GM18868 (cell line): ENCODE measurements around the gene KCTD13.
"Not testable (repeated sequence)": the region's sequence is repeated elsewhere in the genome, so short reads cannot be mapped to it uniquely, and the experiment has no call there.

Experiments
- ATAC-seq: cut with Tn5 transposase; IDR thresholded peaks from one replicate; pipeline ENCODE4 v1.9.1; 2021; ENCODE audit warnings: mild to moderate bottlenecking, moderate library complexity; ENCODE audit not compliant: unreplicated experiment

The KCTD13 gene

DNA sequence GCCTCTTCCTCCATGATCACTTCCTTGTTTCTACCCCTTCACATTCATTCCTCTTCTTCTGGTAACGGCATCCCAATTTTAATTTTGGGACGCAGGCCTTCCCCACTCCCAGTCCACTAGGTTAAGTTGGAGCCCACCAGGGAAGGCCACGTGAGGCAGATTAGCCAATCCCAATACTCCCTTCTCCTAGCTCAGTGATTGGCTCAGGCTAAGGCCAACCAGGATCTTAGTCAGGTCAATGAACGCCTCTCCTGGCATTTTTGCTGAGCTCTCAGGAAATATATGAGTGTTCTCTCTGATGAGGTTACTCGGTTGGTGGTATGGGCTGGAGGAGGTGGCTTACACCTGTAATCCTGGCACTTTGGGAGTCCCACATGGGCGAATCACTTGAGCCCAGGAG is 42.0 kb downstream of the KCTD13 start:
- ATAC-seq: no peak

DNA sequence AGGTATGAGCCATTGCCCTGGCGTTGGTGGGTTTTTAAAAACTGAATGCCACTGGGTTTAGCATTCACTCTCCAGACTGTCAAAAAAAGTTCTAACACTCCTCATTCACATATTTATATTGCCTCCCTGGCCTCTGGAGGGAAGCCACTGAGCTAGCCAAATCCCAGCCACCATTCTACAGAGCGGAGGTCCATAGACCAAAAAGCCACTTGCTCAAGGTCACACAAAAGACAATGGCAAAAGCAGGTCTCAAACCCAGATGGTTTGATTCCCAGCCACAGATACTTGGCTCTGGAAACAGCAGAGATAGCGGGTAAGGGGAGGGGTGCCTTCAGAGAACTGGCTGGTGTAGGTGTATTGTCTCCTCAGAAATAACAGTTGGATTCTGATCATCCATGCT is 45.0 kb downstream of the KCTD13 start:
- ATAC-seq: no peak

DNA sequence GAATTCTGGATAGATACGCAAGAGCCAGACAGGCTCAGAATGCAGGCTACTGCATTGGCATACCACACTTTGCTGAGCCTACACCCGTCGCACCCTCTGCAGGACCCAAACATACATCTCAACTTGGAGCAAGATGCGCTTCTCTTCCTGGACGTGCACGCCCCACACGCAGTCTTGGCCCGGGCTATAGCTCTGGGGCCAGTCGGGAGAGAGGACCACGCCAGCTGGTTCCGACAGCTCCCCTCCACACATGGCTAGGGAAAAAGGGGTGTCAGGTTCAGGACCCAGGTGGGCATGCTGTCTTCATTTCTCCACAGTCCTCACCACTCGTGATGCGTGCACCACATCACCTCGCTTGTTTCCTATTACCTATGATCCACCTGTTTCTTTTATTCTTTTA is 47.9 kb downstream of the KCTD13 start:
- no peak for ATAC-seq

DNA sequence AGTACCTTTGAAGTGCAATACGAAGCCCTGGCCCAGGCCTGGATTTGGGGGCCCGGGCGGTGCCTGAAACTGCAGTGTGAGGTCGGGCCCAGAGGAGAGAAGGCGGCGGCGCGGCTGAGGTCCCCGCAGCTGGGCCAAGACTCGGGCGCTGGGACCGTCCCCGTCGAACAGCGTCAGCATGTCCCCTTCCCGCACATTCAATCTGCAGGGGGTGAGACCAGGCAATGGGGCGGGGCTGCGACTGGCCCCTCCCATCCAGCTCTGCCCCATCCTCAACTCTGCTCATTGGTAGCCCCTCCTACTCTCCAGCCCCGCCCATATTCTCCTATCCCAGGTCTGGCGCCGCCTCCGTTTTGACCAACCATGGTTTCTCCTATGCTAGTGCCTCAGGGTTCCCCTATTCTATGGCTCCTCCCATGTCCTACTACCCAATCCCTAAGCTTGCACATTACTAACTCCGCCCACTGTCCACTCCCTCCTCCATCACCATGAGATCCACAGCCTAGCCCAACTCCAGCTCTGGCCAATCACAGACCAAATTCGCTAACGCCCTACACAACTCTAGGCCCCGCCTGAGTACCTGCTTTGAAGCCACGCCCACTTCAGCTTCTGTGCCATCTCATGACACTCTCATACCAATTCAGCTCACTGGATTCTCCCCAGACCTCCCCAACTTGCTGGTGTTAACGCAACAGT is 48.6 kb downstream of the KCTD13 start:
- ATAC-seq: no peak

DNA sequence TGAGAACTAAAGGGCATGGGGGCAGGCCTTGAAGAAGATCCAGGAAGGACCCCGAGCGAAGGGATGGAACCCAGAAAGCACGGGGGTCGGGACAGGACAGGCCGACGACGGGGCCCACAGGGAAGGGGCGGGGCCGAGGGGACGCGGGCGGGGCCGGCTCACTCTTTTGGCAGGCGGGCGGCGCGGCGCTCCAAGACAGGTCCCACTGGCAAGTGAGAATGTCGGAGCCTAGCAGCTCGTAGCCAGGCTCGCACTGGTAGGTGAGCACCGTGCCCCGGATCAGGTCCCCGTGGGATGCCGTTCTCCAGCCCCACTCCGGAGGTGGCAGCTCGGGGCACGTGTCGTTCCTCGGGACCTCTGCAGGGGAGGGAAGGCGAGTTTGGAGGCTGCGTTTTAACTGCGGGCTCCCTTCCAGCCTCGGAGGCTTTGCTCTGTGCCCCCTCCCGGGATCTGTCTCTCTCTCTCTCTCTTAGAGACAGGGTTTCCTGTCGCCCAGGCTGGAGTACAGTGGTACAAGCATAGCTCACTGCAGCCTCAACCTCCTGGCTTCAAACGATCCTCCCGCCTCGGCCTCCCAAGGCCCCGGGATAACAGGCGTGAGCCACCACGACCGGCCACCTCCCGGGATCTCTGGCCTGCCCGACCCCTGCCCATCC is 49.3 kb downstream of the KCTD13 start:
- no peak for ATAC-seq

DNA sequence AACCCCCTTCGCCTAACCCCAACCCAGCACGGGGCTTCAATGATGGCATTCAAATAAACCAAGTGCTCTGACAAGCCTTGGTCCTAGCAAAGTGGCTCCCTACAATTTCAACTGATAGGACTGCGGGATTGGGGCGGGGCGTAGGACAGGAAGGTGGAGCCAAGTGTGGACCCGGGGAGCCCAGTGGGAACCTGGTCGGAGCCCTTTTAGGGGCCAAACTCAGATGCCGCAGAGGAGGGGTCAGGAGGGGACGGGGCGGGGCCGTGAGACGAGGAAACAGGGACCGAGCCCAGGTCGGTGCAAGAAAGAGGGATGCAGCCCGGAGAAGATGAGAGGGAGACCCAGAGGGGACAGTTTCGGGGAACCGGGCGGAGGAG is 49.8 kb downstream of the KCTD13 start:
- no peak for ATAC-seq

DNA sequence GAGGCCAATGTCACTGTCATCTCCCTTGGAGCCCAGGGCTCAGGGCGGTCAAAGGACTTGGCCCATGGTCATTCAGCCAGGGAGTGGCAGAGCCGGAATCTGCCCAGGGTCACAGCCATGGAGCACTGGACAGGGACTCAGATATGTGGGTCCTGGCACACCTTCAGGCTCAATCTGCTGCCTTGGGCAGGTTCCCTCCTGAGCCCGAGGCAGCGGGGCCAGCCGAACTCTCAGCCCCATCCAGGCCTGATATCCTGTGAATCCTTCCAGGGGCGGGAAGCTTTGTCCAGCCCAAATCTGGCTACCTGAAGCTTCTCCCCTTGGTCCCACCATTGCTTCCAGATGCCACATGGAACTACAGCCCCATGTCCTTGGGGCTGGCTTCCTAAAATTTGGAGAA is 50.8 kb downstream of the KCTD13 start:
- no peak for ATAC-seq

DNA sequence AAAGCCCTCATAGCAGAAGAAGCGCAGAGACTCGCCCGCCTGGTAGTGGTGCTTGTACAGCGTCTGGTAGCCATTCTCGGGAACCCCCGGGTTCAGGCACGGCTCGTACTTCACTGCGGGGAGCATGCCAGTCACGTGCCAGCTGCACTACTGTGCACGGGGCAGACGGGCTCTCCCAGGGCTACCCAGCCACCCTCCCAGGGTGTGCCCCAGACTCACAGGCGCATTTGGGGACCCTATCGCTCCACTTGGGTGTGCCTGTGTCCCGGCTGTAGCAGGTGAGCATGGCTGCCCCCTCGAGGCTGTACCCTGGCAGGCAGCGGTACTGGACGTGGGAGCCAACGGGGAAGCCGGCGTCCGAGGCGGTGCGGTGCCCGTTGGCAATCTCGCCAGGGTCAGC is 52.7 kb downstream of the KCTD13 start:
- no peak for ATAC-seq

DNA sequence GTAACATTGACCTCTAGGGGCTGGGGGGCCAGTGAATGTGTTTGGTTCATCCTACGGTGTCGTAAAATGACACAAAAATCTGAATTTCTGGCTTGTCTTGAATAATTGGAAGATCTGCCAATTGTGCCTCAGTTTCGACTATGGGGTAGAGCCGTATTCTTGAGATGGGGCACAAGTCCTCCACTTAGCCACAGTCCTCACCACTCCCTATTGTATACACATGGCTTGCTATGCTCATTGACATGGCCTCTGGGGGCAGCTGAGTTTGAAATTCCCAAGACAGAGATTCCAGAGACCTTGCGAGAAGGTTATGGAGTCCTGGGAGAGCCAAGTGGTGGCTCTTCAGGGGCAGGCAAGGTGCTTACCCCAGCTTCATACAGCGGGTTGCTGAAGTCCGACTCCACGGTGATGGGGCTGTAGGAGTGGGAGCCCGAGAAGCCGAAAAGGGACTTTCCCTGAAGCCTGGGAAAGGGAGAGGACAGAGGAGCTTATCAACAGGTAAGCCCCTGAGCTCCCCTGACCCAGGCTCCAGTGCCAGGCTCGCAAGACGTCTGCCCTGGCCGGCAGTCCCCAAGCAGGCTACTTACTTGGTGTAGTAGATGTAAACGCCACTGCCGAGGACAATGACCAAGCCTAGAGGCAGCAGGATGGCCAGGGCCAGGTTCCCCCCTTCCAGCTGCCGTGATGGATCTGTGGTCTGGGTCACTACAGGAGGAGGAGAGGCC is 54.0 kb downstream of the KCTD13 start:
- ATAC-seq: no peak

DNA sequence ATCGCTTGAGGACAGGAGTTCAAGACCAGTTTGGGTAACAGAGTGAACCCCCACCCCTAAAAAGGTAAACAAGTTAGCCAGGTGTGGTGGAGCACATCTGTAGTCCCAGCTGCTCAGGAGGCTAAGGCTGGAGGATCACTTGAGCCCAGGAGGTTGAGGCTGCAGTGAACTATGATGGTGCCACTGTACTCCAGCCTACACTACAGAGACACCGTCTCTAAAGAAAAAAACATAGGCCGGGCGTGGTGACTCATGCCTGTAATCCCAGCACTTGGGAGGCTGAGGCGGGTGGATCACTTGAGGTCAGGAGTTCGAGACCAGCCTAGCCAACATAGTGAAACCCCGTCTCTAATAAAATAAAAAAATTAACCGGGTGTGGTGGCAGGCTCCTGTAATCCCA is 57.0 kb downstream of the KCTD13 start:
- not testable (repeated sequence) for ATAC-seq

DNA sequence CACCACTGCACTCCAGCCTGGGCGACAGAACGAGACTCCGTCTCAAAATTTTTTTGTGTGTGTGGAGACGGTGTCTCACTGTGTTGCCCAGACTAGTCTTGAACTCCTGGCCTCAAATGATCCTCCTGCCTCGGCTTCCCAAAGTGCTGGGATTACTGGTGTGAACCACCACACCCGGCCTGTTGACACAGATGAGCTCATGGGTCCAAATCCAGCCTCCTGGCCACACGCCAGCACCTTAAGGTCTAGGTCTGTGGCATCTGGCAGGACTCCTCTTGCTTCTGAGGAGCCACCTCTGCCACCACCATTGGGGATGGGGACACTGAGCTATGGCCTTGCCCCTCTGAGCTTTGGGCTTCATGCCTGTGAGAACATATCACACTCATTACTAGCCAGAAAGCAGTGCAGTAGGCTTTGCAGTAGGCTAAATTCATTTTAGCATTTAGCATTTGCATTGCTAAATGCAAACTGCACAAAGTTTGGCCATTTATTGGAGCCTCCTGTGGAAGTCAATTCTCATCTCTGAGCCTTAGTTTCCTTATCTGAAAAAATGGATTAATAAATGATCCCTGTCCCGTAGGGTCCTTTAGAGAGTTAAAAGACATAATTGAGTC is 57.5 kb downstream of the KCTD13 start:
- no peak for ATAC-seq

DNA sequence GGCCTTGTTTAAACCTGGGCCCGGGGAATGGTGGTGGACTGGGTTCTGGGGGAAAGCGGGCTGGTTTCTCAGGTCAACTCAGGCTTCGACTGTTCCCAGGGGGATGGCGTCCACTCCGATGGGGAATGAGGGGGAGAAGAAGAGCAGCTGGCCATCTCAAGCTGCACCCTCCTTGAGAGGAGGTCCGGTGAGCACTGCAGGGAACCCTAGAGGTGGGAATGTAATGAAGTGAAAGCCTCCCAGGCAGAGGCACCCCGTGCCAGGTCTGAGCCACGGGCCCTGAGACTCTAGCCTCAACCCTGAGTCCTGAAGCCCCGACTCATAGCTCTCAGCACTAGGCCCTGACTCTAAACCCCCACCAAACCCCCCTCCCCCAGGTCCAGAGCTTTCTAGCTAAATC is 61.8 kb downstream of the KCTD13 start:
- no peak for ATAC-seq

DNA sequence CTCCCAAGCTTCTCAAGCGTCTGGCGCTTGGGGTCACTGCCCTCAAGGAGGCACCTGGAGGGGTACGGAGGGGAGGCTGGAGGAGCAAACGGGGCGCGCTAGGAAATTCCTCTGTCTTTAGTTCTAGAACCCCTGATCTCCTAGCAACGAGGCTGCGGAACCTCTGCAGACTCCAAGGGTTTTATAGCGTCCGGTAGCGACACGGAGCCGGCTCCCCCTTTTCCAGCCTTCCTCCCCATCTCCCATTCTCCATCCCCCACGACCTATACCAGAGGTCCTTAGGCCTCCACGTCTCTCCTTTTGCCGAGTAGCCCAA is 62.4 kb downstream of the KCTD13 start:
- ATAC-seq: no peak

DNA sequence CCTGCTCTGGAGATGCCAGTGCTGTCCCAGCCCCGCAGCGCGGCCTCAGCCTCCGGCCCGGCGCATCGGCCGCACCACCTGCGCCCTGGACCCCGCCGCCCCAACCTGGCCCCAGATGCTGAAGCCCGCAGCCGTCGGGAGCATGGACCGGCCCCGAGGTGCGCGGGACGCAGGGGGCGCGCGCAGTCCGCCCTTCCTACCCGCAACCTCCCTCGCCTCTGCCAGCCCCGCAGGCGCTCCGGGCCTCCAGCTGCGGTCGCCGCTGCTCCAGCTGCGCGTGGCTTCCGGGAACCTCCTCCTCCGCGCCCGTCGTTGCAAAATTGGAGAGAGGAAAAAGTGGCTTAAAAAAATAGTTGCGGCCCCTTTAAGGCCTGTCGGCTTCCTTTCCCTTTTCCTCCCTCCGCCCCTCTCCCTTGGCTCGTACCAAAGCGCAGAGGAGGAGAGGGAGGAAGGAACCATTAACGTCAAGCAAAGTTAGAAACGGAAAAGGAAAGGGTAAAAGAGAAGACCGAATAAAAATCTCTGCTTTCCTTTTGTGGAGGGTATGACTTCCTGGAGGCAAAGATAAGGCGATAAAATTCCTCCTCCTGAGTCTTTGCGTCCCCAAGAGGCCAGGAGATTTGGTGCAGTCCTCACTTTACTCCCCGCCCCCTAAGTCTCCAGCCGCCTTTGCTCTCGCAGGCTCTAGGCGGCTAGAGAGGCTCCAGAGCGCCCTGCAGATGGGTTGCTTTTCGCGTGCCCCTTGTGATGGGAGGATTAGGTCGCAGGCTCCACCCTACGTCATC is 63.0 kb downstream of the KCTD13 start, which contains the start of gene CDIPT:
Gene CDIPT, minus strand, starts transcription at position 343 of the 785 bp plus-strand sequence. CDS start 369 bp downstream, outside the sequence.
- ATAC-seq: peak; percentile 95

DNA sequence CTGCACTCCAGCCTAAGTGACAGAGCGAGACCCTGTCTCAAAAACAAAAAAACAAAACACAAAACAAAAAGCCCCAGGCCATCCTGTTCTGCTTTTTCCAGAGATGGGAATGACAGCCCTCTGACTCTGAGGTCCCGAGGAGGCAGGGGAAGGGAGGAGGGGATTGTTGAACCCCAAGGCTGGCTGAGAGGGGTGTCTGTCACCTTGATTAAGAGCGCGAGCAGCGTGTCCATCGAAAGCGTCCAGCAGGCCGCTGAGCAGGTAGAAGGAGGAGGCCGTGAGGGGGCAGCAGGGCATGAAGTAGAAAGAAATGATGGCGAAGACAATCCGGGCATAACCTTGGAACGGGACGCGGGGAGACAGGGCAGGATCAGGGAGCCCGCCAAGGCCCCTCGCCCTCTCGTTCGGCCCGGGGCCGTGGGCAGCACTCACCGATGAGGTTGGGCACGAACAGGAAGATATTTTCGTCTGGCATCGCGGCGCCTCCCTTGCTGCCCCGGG is 63.6 kb downstream of the KCTD13 start:
- ATAC-seq: no peak

DNA sequence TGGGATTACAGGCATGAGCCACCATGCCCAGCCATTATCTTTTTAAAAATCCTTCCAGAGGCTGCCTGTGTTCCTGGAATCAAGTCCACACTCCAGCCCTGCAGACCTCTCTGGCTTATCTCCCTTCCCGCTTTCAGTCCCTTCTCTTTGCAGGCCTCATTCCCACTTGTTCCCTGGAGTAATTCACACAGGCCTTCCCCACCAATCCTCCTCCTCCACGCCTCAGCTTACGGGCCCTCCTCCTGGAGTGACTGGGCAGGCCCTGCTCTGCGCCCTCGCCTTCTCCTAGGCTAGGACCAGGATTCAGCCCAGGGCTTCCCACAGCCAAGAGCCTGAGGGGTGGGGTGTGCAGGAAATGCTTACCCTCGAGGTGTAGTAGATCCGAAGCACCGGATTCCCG is 65.8 kb downstream of the KCTD13 start:
- no peak for ATAC-seq

DNA sequence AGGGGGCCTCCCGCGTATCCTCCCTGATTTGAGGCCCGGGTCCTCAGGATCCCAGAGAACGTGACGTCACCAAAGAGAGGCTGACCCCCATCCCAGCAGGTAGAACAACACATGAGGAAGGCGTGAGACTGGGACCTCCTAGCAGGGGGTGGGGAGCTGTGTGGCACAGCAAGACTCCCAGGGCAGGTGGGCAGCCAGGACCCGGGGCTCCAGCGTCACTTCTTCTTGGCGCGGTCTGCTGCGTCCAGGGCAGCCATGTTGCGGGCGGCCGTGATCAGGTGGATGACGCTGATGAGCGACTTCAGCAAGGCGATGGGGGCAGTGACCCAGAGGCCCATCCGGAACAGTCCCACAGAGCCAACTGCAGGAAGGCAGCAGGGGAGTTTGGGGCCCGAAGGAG is 67.1 kb downstream of the KCTD13 start:
- no peak for ATAC-seq

DNA sequence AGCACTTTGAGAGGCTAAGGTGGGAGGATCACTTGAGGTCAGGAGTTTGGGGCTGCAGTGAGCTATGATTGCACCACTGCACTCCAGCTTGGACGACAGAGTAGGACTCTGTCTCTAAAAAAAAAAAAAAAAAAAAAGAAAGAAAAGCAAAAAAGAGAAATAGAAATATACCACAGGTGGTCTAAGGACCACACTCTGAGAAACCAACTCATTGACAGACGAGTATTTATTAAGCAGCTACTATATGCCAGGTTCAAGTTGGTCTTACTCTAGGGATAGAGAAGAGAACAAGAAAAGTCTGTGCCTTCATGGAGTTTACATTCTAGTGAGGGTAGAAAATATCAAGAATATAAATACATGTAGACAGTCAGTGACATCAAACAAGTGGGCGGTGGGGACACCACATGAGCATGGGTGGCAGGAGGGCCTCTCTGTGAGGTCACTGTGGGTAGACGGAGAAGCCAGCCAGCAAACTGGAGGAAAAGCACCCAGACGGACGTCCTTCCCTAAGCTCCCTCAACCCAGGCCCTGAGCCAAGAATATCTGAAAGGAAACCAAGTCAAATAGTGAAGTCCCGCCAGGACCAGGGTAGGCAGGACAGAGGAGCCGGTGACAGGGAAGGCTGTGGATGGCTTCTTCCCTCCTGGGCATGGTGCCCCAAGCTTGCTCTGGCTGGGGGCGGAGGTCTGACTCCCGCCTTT is 67.7 kb downstream of the KCTD13 start:
- no peak for ATAC-seq

DNA sequence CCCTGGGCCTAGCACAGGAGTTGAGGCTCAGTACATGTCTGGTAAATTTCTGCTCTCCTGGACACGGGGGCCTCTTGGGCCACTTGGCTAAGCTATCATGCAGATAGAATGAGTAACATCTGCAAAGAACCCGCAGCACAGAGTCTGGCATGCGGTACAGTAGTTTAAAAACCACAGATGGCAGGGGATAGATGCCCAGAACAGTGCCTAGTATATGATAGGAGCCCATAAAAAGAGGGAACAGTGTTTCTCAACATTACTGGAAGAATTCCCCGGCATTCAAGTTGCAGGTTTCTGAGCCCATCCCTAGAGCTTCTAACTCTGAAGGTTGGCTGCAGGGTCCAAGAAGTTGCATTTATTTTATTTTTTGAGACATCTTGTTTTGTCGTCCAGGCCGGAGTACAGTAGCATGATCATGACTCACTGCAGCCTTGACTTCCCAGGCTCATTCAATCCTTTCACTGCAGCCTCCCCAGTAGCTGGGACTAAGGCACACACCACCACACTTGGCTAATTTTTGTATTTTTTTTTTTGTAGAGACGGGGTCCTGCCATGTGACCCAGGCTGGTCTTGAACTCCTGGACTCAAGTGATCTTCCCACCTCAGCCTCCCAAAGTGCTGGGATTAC is 68.8 kb downstream of the KCTD13 start:
- no peak for ATAC-seq
